Measurements from ENCODE around the gene HACD2.

Gene HACD2

DNA sequence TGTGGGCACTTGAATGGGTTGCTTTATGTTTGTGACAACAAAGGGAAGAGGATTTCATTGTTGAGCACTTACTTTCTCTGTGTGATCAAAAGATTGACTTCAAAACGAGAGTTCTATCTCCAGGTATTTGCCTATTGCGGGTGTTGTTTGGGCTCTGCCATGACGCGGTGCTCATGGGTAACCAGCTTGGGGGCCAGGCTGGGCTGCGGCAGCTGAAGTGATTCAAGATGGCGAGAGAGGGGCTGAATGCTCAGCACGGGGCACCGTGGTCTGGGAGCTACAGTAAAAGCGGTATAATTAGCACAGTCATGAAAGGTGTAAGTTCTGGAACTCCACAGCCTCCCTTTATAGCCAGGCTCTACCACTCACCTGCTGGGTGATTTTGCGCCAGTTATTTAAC is 105.0 kb downstream of the HACD2 start:
- DNase-seq, result no peak

DNA sequence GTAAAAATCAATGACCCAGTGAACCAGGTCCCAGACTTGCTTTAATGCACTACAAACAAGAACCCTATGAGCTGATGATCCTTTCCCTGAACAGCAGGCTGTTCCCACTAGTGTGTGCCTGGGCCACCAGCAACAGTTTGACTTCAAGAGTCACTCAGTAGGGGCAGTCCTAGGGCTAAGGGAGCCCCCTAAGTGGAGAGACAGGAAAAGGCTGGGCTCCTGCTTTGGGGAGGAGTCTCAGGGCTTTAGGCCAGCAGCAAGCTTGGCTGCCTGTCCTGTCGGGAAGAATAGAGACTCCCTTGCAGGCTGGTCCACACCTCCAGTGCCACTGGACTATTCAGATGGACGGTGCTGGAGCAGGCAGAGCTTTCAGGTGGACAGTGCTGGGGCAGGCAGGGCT is 106.5 kb downstream of the HACD2 start:
- DNase-seq, result no peak

DNA sequence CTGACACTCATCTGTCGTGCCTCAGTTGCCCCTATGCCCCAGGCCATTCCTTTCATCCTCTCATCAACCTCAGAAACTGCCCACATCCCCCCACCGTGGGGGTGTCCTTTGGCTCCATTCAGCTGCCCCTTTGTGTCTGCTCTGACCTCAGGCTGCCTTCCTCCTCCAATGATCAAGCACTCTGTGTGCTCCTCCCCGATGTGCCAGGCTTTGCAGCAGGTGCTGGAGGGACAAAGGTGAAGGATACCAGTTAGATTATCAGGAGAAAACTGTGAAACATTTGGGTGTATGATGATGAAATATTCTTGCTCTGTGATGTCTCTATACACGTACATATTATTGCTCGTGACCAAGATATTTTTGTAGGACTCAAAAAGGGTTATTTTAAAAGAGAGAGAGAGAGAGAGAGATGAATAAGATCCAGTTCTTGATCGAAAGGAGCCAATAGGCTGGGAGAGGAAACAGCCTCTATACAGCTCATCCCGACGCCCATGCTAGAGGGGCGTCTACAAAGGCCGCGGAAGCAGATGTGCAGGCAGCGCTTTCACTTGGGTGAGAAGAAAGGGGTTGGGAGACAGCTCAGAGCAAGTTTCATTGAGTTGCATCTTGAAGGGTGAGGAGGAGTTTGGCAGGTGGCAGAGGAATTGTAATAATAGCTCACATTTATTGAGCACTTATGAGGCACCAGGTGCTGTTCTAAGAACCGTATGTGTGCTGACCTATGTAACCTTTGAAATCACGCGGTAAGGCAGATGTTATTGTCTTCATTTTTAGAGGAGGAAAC is 107.7 kb downstream of the HACD2 start:
- DNase-seq, result no peak

DNA sequence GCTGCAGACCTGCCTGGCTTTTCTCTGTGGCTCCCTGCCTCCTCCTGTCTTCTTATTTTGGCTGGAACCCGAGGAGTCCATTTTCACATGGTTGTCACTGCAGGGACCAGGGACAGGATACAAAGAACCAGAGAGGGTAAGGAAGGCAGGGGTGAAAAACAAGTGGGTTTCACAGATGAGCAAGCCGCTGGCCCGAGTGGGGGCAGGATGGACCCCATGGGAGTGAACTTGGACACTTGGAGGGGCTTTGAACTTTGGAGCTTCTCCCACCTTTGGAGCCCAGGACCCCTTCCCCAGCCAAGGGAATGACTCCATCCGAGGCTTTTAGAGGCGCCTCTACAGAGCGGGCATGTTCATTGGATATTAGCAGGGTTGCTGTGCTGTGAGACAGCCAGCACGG is 109.1 kb downstream of the HACD2 start:
- no peak for DNase-seq

DNA sequence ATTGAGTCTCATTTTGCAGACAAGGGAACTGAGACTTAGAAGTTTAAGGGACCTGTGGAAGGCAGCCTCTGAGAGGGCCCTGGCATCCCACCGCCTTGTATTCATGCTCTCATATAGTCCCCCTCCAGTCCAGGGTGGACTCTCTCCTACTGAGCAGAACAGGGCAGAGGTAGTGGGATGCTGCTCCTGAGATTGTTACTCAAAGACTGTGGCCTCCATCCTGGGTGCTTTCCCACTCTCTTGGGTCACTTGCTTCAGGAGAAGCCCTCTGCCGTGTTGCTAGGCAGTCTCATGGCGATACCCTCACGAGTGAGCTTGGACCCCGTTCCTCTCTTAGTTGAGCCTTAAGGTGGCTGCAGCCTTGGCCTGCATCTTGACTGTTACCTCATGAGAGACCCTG is 113.7 kb downstream of the HACD2 start:
- no peak for DNase-seq

DNA sequence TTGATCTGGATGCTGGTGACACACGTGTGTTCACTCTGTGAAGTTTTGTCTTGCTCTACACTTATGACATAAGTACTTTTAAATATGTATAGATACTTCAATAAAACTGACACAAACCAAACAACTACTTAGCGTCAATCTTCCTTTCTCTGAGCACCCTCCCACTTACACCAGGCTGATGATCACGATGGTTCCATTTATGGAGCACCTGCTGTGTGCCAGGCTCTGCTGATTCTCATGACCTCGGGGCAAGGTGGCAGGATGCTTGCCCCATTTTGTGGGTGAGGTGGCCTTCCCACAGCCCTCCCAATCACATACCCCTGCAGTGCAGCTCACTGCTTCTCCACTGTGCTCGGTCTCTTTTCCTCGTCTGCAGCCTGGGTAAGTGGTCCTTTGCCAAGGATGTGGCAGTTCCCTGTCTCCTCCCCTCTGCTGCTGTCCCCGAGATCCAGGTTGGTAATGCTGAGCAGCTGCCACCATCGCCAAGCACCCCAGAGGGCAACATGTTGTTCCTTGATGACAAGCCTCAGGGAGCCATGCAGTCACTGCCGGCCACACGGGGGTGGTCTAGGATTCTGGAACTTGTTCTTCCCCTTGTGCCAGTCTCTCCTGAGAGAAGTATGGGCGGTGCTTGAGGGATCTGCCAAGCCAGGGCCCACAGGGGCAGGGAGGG is 115.4 kb downstream of the HACD2 start:
- no peak for DNase-seq

DNA sequence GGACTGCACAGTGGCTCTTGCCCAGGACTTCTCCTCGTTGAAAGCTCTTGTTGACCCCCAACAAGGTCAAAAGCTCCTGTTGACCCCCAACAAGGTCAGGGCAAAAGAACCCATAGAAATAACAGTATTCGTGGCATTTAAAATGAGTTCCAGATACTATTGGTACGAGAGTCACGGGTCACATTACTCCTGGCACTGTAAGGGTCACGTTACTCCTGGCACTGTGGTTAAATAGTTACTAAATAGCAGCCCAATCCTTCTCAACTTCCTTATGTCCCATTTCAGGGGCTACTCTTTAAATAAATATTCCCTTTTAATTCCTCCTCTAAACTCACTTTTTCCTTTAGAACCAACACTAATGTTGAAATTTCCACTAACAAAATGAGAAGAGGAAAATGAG is 117.8 kb downstream of the HACD2 start:
- DNase-seq, result no peak

DNA sequence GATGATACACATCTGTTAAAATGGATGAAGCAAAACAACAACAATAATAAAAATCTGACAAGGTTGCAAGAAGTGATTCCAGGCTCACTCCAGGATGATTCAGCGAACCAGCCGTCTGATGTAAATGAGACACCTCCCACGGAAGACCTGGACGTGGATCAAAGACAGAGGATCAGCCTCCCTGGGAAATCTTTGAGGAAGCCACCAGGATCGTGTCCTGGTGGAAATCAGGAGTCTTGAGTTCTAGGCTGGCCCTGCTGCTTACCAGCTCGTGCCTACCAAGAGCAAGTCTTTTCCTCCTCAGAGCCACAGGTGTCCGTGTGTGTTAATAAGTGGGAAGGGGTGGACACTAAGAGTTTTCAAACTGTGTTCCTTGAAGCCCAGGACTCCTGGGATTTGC is 120.6 kb downstream of the HACD2 start:
- no peak for DNase-seq

DNA sequence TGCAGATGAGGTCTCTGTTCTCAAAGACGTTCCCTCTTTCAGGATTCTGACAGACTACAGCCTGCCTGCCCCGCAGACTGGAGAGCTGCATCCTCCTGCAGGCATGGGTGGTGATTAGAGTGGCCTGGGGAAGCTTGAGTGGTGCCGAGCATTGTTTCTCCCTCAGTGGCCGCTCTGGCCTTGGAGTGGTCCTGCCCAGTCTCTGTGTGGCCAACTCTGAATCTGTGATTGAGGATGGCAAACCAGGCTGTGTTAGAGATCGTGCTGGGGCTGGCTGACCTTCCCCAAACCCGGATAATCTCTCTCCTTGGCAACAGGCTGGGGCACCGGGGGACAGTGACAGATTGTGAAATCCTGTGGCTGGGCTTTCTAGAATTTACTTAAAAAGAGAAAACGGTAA is 125.0 kb downstream of the HACD2 start:
- no peak for DNase-seq

DNA sequence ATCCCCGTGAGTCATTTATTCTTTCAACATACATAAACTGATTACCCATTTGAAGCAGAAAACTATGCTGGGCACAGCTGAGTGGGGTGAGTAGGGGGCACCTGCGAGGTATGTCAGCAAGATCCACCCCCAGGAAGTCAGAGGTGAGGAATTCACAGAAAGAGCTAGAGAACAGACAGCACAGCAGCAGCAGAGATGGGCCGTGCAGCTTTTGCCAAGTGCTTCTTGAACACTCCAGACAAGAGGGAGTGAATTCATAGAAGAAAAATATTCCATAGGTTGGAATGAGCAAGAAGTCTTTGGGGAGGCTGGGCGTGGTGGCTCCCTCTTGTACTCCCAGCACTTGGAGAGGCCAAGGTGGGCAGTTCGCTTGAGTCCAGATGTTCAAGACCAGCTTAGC is 126.6 kb downstream of the HACD2 start:
- no peak for DNase-seq

DNA sequence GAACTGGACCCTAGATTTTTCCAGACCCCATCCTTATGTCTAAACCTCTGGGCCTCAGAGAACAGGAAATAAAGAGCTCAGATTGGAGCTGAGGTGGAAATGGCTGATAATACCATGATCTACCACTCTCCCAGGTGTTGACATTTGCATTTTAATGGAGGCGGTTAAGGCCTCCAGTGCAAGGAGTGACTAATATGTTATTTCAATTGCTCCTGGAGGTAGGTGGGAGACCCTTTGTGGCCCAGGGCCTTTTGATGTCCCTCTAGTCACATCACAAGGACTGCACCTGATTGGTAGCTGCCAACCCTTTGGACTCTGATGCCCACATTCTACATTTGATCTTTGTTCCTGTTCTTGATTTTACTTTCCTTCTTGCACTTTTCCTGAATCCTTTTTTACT is 127.0 kb downstream of the HACD2 start:
- no peak for DNase-seq

DNA sequence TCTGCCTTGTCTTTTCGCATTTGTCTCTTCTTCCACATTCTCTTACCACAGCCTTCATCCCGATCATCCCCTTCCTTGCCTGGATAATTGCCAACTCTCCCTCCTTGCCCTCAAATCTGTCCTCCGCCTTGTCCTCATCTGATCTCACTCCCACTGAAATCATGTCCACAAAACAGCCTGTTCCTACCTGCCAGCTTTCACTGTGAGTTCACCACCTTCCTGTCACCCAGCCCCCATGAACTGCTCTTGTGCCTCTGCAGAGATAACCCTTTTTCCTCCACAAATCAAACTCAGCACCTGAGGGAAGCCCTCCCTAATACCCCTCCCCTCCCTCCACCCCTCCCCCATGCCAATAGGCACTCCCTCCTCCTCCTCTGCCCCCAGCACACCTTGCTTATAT is 131.2 kb downstream of the HACD2 start:
- DNase-seq, result no peak

DNA sequence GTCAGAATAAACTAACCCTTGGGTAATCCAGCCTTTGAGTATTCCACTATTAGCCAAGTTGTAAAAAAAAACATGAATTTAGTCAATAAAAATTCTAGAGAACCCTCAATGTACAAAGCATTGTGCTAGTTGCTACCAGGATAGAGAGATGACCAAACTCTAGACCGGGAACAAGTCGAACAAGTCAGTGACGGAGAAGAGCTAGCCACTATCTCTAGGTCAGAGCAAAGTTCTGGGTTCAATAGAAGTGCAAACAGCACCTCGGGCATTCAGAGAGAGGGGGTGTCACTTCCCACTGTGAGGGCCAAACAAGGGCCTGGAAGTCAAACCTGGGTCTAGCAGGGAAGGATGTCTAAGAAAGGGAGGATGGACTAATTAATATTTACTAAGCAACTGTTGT is 133.7 kb downstream of the HACD2 start:
- no peak for DNase-seq

DNA sequence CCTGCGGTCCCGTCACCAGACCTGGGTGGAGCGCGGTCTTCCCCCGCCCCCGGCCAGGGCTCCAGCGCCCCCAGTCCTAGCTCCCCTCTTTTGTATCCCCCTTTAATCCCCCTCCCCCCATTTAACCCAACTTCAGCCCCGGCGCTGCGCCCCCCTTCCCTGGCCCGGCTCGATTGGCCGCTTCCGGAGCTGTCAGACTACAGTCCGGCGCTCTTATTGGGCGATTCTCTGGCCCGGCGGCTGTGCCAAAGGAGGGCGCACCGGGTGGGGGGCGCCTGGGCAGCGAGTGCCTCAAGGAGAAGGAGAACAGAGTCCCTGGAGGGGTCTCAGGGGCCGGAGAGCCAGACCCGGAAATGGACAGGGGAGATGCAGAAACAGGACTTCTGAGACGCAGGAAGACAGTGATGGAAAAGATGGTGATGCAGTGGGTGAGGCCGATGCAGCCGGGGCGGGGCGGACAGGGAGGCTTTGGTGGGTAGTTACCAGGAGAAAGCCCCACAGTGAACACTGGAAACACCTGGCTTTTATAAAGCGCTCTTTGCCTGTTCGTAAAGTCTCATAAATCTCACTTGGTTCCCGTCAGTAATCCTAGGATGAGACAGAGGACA is 134.8 kb downstream of the HACD2 start:
- peak in 1 of 2 donors; percentile 63 for DNase-seq

DNA sequence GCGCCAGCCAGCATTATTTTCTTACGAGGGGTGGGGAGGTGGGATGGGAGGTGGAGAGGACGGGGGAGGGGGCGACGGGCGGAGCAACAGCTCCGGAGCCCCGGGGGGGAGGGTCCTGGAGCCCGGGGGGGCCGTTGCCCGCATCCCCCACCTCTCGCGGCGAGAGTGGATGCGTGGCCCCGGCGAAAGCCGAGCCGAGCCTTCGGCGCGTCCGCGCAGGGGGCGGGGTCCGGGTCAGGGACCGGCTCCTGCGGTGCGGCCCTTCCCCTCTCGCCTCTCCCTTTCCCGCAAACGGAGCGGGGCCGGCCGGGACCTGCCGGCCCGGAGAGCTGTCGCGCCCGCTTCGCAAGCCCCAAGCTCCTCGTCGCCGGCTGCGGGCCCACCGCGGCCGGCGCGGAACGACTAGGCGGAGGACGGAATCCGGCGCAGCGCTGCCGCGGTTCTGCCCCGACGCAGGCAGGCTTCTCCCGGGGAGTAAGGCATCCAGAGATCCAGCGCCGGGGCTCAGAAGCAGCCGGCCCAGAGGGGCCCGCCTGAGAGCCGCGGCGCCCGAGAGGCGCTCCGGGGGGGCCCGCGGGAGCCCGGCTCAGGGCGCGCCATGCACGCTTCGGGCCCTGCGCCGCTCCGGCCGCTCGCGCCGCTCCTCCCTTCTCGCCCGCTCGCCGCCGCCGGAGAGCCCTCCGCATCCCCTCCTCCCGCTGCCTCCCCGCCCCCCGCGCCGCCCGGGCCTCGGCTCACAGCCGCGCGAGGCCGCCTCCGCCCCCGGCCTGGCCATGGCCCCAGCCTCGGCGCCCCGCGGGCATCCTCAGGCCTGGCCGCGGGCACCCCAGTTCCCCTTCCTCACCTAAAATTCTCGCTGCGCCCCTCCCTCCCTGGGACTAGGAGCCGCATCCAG is 135.5 kb downstream of the HACD2 start:
- DNase-seq, result peak in 1 of 2 donors; percentile 67

DNA sequence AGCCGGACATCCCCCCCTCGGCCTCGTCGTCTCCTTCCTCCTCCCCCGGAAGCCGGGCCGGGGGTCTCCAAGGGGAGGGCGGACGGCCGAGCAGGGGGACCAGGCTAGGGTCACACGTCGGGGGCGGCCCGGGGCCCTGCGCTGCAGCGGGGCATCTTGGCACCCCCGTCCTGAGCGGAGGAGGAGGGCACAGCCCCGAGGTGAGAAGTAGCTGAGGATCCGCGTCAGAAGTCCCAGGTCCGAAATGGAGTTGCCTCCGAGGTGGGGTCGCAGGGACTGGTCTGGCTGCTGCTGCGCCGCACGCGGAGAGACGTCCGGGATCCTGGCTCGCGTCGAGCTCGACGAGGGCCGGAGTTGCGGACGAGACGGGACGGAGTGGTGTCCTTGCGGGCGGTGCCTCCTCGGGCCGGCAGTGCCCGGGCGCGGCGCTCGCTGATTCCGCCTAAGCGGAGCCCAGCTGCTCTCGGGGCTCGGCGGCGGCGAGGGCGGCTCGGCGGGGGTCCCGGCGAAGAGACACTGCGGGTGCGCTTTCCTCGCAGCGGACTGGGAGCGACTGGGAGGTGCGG is 136.2 kb downstream of the HACD2 start, which contains the start of gene ADCY5:
ADCY5 (minus strand) TSS at position 555 of the 566 bp plus-strand sequence; CDS start at position 10, 545 bp downstream.
- no peak for DNase-seq

DNA sequence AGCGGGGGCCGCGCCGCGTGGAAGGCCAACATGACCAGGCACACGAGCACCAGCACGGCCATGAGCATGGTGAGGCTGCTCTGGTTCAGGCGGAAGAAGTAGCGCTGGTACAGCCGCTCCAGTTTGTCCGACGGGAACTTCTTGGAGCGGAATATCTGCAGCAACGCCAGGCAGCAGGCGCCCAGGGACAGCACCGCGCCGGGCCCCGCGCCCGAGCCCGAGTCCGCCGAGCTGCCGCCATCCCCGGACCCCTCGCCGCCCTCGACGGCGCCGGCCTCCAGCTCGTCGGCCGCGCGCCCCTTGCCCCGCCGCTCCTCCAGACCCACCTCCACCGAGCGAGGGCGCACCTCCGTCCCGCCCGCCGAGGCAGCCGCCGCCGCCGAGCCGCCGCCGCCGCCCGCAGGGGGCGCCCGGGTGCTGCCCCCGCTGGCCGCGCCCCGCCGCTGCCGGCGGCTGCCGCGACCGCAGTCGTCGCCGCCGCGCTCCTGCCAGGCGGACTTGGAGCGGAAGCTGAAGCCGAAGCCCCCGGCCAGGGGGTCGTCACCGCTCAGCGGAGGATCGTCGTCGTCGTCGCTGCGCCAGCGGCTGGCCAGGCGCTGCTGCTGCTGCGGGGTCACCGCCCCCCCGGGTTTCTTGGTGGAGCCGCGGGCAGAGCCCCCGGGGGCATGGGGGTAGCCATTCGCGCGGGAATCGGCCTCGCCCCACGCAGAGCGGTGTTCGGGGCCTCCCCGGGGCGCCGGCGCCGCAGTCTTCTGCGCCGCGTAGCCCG is 136.9 kb downstream of the HACD2 start:
- no peak for DNase-seq

DNA sequence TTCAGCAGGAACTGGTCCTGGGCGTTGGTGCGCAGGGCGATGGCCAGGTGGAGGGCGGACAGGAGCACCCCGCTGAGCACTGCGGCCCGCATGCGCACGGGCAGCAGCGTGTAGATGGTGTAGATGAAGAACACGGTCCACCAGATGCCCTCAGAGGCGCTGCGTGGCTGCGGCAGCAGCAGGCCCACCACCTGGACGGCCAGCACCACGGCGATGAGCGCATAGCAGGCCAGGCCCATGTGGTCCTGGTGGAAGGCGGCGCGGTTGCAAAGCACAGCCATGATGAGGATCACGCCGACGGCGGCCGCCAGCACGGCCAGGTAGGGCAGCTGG is 137.5 kb downstream of the HACD2 start:
- no peak for DNase-seq

DNA sequence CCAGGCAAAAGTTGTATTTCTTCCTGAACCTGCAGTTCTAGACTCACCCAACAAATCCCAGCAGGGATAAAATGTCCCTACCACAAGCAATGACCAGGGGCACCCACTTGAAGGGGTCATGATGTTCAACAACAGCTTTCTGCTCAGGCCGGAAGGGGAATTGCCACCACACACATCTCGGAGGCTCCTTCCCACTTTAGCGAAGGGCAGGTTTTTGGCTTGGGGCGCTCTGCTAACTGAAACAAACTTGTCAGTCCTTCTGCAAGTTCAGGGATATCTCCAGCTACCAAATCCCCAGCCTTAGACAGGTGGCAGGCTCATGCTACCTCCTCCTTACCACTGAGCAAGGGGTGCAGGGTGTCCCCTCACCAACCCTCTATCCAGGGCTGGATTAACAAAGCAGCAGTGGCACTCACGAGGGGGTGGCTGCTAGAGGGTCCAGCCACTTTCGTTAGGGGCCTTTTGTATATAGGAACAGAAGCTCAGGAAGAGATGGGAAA is 138.2 kb downstream of the HACD2 start:
- DNase-seq, result no peak

DNA sequence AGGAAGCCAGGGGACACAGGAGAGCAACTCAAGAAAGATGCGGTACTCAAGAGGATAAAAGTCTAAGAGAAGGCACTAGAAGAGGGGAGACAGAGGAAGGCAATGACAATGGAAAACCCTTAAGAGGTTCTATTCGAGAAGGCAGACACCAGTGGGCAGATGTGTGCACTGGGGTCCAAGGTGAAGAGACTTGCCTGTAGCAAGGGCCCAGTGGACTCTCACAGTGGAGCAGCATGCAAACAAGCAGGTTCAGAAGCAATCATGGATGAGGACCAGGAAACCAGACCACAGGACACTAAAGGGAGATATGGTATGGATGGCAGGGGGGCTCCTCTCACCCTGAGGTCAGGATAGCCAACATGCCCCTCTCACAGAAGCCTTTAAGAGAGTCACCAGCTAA is 138.6 kb downstream of the HACD2 start:
- DNase-seq, result no peak

DNA sequence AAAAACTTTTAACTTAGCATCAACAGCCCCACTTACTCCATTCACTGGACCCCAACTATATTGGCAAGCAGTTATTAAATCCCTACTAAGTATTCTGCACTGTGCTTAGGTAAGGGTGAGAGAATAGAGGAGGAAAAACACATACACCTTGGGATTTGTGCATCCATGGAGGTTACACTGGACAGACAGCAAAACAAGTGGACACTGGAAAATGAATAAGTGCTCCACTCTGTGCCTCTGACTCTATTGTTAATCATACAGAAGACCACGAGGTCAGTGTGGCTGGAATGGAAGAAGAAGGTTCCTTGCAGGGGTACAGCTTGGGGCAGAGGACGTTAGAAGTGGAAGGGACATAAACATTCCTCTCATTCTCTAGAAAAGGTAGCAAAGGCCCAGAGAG is 139.2 kb downstream of the HACD2 start:
- DNase-seq, result no peak

DNA sequence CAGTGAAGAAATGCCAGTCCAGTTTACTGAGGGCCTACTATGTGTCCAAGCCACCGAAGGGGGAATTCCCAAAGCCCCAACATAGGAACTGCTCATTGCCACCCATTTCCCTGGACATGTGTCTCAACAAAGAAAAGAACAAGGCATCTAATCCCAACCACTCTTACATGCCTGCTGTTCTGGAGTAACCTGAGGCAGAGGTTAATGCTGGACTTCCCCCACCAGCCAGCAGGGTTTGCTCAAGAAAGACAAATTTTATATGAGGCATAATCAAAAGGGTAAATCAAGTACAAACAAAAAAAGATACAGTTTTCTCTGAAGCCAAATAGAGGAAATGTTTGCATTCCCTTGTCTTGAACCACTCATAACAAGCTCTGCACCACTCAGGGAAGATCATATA is 140.1 kb downstream of the HACD2 start:
- no peak for DNase-seq

Data from hippocampal formation (tissue), 2 donors.